ENCODE data around the gene TRABD2B.

Gene TRABD2B

DNA sequence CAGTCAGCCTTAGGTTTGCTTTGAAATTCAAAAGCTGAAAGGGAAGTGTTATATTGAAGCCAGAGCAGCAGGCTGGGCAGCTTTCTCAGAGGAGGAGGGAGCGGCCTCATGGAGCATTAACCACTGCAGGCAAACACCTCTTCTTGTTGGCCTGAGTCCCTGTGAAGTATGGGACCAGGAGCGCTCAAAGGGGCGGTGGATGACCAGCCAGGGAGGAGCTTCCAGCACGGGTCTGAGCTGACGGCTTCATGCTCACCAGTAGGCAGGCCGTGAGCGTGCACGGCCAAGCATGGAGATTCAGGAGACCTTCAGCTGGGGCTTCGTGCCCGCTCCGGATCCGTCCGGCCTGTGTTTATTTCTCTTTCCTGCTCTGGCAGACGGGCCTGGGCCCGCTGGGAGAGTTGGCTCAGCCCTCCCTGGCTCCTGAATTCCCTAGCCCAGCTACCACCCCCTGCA lies 245.2 kb downstream of the TRABD2B start:
- no peak for DNase-seq (ENCODE audit: extremely low read depth, insufficient read length)
- no peak overlapping the region for H3K4me3 ChIP-seq (replicated peaks; ENCODE audit: low read depth, low read length)
- no peaks in the 10 kb centered on the region; the same call in 1 of the 2 replicates for H3K27me3 ChIP-seq (replicated peaks; ENCODE audit: control insufficient read depth, insufficient read depth, low read length)
- no peak for TF ChIP-seq CTCF (IDR thresholded peaks at IDR 0.05; ENCODE audit: insufficient read depth, low read length, poor library complexity, severe bottlenecking)
- no peaks in the 10 kb centered on the region for H3K36me3 ChIP-seq (ENCODE audit: control insufficient read depth, insufficient read depth, low read length)

DNA sequence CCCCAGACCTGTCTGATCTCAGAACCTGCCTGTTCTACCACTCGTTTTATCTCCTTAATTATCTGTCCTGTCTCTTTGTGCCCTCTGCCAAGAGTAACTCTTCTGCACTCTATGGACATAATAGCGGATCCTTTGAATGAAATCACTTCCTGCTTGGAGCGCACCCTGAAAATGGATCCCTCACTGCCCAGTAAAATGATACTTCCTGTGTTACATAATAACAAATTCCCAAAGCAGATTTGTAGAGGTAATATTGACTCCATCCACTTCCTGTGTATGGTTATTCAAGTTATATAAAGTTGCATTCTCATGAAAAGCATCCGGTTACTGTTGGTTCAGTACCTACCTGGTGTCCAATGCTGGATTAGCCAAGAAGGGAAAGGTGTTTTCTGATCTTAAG lies 246.0 kb downstream of the TRABD2B start:
- Histone ChIP-seq H3K4me3 (replicated peaks; ENCODE audit: low read depth, low read length) (no peak overlapping the region), H3K36me3 (ENCODE audit: control insufficient read depth, insufficient read depth, low read length) (no peaks in the 10 kb centered on the region), H3K27me3 (replicated peaks; ENCODE audit: control insufficient read depth, insufficient read depth, low read length) (no peaks in the 10 kb centered on the region; the same call in none of the 2 replicates)
- no peak for TF ChIP-seq CTCF (IDR thresholded peaks at IDR 0.05; ENCODE audit: insufficient read depth, low read length, poor library complexity, severe bottlenecking)
- no peak for DNase-seq (ENCODE audit: extremely low read depth, insufficient read length)

DNA sequence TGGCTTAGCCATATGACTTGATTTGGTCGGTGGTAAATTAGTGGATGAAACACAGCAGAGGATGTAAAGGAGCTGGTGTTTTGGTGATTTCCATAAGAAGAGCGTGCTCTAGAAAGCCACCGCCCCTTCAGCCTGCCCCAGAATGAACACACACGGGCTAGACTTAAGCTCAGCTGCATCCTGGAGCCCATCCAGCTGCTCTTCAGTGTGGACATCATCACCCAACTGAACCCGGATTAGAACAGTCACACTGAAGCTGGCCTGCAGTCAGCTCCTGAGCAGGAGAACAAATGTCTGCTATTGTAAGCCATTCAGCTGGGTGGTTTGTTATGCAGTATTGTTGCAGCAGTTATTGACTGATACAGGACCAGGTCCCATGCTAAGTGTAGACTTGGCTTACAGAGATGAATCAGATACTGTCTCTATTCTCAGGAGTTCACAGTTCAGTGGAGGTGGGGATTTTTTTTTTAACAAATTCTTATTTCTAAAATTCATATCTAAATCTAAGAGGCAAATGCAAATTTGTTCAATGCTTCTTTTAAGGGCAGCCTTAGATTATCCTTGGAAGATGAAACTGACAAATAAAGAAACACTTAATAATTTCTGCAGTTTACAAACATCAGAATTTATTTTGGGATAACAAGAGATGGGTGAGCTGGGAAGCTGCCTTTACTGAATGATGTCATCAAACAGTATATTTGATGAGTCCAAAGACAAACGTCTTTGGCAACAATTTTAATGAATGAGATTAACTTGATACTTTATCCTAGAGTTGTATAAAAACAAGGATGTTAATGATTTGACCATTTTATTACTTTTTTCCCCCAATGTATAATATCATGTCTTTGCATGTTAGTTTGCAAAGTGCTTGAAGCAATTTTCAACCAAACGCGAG lies 251.2 kb downstream of the TRABD2B start:
- DNase-seq (ENCODE audit: extremely low read depth, insufficient read length), result no peak
- no peak for TF ChIP-seq CTCF (IDR thresholded peaks at IDR 0.05; ENCODE audit: insufficient read depth, low read length, poor library complexity, severe bottlenecking)
- H3K27me3 ChIP-seq (replicated peaks; ENCODE audit: control insufficient read depth, insufficient read depth, low read length), result no peaks in the 10 kb centered on the region; the same call in none of the 2 replicates
- no peak overlapping the region for H3K4me3 ChIP-seq (replicated peaks; ENCODE audit: low read depth, low read length)
- H3K36me3 ChIP-seq (ENCODE audit: control insufficient read depth, insufficient read depth, low read length), result no peaks in the 10 kb centered on the region

DNA sequence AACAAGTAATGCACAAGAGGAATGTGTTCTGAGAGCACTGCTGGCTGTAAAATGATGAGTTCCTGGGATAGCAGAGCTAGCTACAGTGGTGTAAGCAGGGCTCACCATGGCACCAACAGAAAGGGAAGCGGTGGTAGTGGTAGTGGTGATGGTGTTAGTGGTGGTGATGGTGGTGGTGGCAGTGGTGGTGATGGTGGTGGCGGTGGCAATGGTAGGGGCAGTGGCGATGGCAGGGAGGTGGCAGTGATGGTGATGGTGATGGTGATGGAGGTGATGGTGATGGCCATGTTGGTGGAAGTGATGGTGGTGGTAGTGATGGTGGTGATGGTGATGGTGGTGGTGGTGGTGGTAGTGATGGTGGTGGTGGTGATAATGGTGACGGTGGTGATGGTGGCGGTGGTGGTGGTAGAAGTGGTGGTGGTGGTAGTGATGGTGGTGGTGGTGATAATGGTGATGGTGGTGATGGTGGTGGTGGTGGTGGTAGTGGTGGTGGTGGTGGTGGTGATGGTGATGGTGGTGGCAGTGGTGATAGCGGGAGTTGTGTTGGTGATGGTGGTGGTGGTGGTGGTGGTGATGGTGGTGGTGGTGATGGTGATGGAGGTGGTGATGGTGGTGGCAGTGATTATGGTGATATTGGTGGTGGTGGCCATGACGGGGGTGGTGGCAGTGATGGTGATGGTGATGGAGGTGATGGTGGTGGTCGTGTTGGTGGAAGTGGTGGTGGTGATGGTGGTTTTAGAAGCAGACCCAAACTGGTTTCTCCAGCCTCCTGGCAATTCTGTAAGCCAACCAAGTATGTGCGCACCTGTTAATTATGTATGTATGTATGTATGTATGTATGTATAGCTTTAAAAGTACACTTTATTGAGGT lies 254.1 kb downstream of the TRABD2B start:
- no peak for DNase-seq (ENCODE audit: extremely low read depth, insufficient read length)

More for the DNA sequence above, 254.1 kb downstream of the TRABD2B start:
- TF ChIP-seq CTCF (IDR thresholded peaks at IDR 0.05; ENCODE audit: insufficient read depth, low read length, poor library complexity, severe bottlenecking), result no peak
- H3K4me3 ChIP-seq (replicated peaks; ENCODE audit: low read depth, low read length), result no peak overlapping the region
- H3K27me3 ChIP-seq (replicated peaks; ENCODE audit: control insufficient read depth, insufficient read depth, low read length), result no peaks in the 10 kb centered on the region; the same call in none of the 2 replicates
- no peaks in the 10 kb centered on the region for H3K36me3 ChIP-seq (ENCODE audit: control insufficient read depth, insufficient read depth, low read length)
